T-cell (primary cell): Measurements from ENCODE around the gene HTR5A. TPM values are rescaled to one million over a fixed set of nuclear protein-coding genes. Genes with fewer than 3 reads are reported as not detected.
A peak's percentile ranks its signal among the peaks of the same experiment; 100 is the strongest.
"Not testable (repeated sequence)": the region's sequence is repeated elsewhere in the genome, so short reads cannot be mapped to it uniquely, and the experiment has no call there.

Experiments used
- ATAC-seq, 4 experiments: fragments of 200-7000 bp in 3 of 4; fragments of 150-1000 bp in 1 of 4; cut with Tn5 transposase; replicated peaks in 1 of 4; 1 replicate in 3 of 4; 2 replicates in 1 of 4; pipeline ENCODE4 v1.10.0; 2021; ENCODE audit warnings: moderate library complexity in 3 of 4, mild to moderate bottlenecking in 2 of 4, moderate number of reproducible peaks in 1 of 4
- CTCF ChIA-PET, 2 donors: fragments of 300-600 bp; sonication (Branson Sonifier 250); formaldehyde crosslinking; loops; one replicate each; lab custom pipeline; 2022; ENCODE audit warnings: antibody characterized with exemption in 2 of 2; lab: Charles Lee
- POLR2A ChIA-PET, 2 donors: fragments of 300-600 bp; sonication (Branson Sonifier 250); formaldehyde crosslinking; loops; one replicate each; lab custom pipeline; 2022; ENCODE audit warnings: antibody characterized with exemption in 2 of 2; lab: Charles Lee
- DNase-seq, 35 experiments: peaks; one replicate each; pipeline versions ENCODE4 v3.0.0 to v3.0.0-alpha.2; 2013 to 2023
- H3K27ac ChIP-seq: one replicate; pipeline ENCODE4 v1.5.1; 2013; ENCODE audit warnings: low read length
- H3K27me3 ChIP-seq, 2 experiments: replicated peaks in 1 of 2; 1 replicate in 1 of 2; 2 replicates in 1 of 2; pipeline versions ENCODE4 v1.6.1 to v1.7.0; 2013; ENCODE audit warnings: low read length in 1 of 2, mixed read lengths in 1 of 2; ENCODE audit not compliant: control insufficient read depth in 2 of 2, insufficient read depth in 2 of 2; ENCODE audit errors: extremely low read depth in 1 of 2
- H3K36me3 ChIP-seq, 2 donors: 1 replicate in 1 of 2; 2 replicates in 1 of 2; pipeline versions ENCODE4 v1.6.1 to v1.7.0; 2013; ENCODE audit warnings: low read length in 1 of 2; ENCODE audit not compliant: control insufficient read depth in 2 of 2, insufficient read depth in 1 of 2; ENCODE audit errors: extremely low read depth in 1 of 2
- H3K4me1 ChIP-seq, 2 experiments: 1 replicate in 1 of 2; 2 replicates in 1 of 2; pipeline versions ENCODE4 v1.6.1 to v1.7.0; 2013; ENCODE audit warnings: low read length in 2 of 2, mixed read lengths in 1 of 2; ENCODE audit not compliant: insufficient read depth in 2 of 2, control insufficient read depth in 1 of 2; ENCODE audit errors: extremely low read depth in 1 of 2
- H3K4me3 ChIP-seq, 2 donors: 1 replicate in 1 of 2; 2 replicates in 1 of 2; pipeline versions ENCODE4 v1.5.1 to v1.7.0; 2013; ENCODE audit warnings: mild to moderate bottlenecking in 2 of 2, low read length in 1 of 2, moderate library complexity in 1 of 2; ENCODE audit not compliant: control insufficient read depth in 1 of 2; ENCODE audit errors: extremely low read depth in 1 of 2
- H3K9me3 ChIP-seq: 2 replicates; pipeline ENCODE4 v1.7.0; 2013
- H3K27ac Mint-ChIP-seq, 2 donors: one replicate each; pipeline ENCODE4 v1.8.0; 2020 to 2021; ENCODE audit warnings: mild to moderate bottlenecking in 2 of 2, mixed read lengths in 2 of 2
- H3K27me3 Mint-ChIP-seq, 2 donors: one replicate each; pipeline ENCODE4 v1.8.0; 2021 to 2022; ENCODE audit warnings: mixed read lengths in 2 of 2
- H3K36me3 Mint-ChIP-seq: one replicate; pipeline ENCODE4 v1.8.0; 2021; ENCODE audit warnings: mixed read lengths
- H3K4me1 Mint-ChIP-seq, 3 donors: one replicate each; pipeline ENCODE4 v1.8.0; 2020 to 2022; ENCODE audit warnings: mixed read lengths in 3 of 3, mild to moderate bottlenecking in 1 of 3
- H3K4me3 Mint-ChIP-seq, 3 donors: one replicate each; pipeline ENCODE4 v1.8.0; 2020 to 2022; ENCODE audit warnings: mild to moderate bottlenecking in 3 of 3, mixed read lengths in 3 of 3, moderate library complexity in 3 of 3
- H3K9me3 Mint-ChIP-seq, 3 donors: one replicate each; pipeline ENCODE4 v1.8.0; 2020 to 2022; ENCODE audit warnings: mixed read lengths in 3 of 3
- WGBS: methylation state at CpG from one replicate; pipeline ENCODE4 v1.1.5; 2013; ENCODE audit warnings: missing lambda C conversion rate; ENCODE audit not compliant: insufficient coverage; 5-methylcytosine and 5-hydroxymethylcytosine counted together
- total RNA-seq, 35 experiments: library from RNA in 6 of 35; stranded (reverse) in 6 of 35; fragments of 120-200 nt in 1 of 35; gene quantifications; one replicate each; pipeline versions ENCODE4 v1.2.1 to v1.2.4 and lab custom pipeline; 2013 to 2026

HTR5A gene
- total RNA-seq (not detected), total RNA-seq (lab: John Stamatoyannopoulos, UW) (0 to 0.09 (median 0) reads per million in 29 experiments)
- total RNA-seq (2013), result not detected

DNA sequence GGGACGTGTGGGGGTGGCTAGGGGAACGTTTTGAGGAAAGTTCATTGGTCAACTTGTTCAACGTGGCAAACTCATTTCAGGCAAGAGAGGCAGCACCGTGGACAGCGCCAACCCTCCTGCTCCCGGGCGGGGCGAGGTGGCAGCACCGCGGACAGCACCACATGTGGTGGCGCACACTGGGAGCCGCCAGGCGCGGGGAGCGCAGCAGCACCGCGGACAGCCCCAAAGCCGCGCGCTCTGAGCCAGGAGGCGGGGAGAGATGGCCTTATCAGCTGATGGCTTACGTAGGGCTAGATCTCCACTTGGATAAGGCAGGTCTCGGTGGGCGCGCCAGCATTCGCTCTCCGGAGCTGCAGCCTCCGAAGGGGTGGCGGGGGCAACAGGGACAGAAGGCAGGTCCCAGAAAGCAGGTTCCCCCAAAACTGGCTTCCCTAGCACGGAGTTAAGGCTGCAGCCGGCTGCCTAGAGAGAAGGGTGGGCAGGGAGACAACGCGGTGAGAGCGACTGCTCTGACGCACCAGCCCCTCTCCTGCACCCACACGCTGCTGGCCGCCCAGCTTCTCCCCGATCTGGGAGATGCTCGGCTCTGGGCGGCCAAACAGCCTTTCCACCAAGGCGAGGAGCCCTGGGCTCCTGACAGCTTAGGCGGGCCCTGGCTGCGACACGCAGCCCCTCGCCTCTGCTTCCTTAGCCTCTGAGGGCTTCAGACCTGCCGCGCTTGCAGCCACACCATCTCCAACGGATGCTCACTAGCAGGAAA, at the start of gene HTR5A:
Gene HTR5A, plus strand, starts transcription at position 333 of the 760 bp plus-strand sequence. CDS start 576 bp downstream, outside the sequence.
- Mint-ChIP-seq H3K27me3 (peaks cover 37 to 53% of the 10 kb centered on the region in 2 donors), H3K27ac (no peak within 1 kb of the TSS), H3K9me3 (no peaks in the 10 kb centered on the region), H3K4me3 (no peak within 1 kb of the TSS), H3K4me1 (peaks cover 0 to 3% (median 1%) of the 10 kb centered on the region in 3 donors), H3K36me3 (no peaks in the 10 kb centered on the region)
- 10% methylated on average over 46 of the region's 48 CpGs for WGBS
- POLR2A ChIA-PET, result no interaction called here
- DNase-seq (peak; percentile 53 to 85 (median 75)), ATAC-seq (peak; percentile 92 to 100 (median 96))
- Histone ChIP-seq H3K27me3 (peaks cover 0 to 36% of the 10 kb centered on the region in 2 experiments), H3K9me3 (no peaks in the 10 kb centered on the region), H3K4me3 (no peak within 1 kb of the TSS), H3K27ac (no peak within 1 kb of the TSS), H3K36me3 (no peaks in the 10 kb centered on the region), H3K4me1 (peaks cover 0 to 8% of the 10 kb centered on the region in 2 experiments)
- CTCF ChIA-PET, result no interaction called here

DNA sequence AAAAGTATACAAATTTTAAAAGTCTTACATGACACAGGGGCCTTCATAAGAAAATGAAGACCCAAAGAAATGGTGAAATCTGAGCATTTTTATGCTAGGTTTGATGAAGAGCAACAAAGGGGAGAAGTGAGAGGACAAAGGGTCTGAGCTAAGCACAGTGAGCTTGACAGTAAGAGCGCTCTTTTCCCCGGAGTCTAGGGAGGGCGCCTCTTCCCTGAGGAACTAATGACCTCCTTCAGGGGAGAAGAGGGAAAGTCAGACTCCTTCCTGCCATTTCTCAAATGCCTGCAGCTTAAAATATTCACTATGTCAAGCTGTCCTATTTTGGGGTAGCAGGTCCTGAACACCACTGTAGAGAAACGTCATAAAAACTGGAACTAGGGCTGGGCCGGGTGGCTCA, 49.1 kb upstream of the HTR5A start:
- Mint-ChIP-seq H3K27ac (no peak overlapping the region), H3K27me3 (peaks cover 4 to 7% of the 10 kb centered on the region in 2 donors), H3K9me3 (no peaks in the 10 kb centered on the region), H3K4me1 (no peaks in the 10 kb centered on the region), H3K36me3 (no peaks in the 10 kb centered on the region), H3K4me3 (no peak overlapping the region)
- DNase-seq, result no peak
- Histone ChIP-seq H3K36me3 (no peaks in the 10 kb centered on the region), H3K27me3 (peaks cover 0 to 4% of the 10 kb centered on the region in 2 experiments), H3K27ac (no peak overlapping the region), H3K9me3 (no peaks in the 10 kb centered on the region), H3K4me3 (no peak overlapping the region), H3K4me1 (no peaks in the 10 kb centered on the region)
- ChIA-PET CTCF (no interaction called here), POLR2A (no interaction called here)
- no CpG with 5 or more reads among the region's 5 CpGs for WGBS
- no peak for ATAC-seq

DNA sequence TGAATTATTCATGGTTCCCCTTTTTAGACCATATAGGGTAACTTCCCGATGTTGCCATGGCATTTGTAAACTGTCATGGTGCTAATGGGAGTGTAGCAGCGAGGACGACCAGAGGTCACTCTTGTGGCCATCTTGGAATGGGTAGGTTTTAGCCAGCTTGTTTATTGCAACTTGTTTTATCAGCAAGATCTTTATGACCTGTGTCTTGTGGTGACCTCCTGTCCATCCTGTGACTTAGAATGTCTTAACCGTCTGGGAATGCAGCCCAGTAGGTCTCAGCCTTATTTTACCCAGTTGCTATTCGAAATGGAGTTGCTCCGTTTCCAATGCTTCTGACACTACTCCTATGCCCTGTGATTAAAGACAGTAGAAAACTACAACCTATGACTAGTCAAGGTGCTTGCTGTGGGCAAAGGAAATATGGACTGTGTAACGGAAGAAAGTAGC, 48.4 kb upstream of the HTR5A start:
- Histone ChIP-seq H3K27ac (no peak overlapping the region), H3K27me3 (peaks cover 0 to 4% of the 10 kb centered on the region in 2 experiments), H3K36me3 (no peaks in the 10 kb centered on the region), H3K4me1 (no peaks in the 10 kb centered on the region), H3K9me3 (no peaks in the 10 kb centered on the region), H3K4me3 (no peak overlapping the region)
- H3K27me3 Mint-ChIP-seq, result peaks cover 0 to 7% of the 10 kb centered on the region in 2 donors
- CTCF ChIA-PET, result no interaction called here
- POLR2A ChIA-PET, result no interaction called here
- no peaks in the 10 kb centered on the region for H3K4me1 Mint-ChIP-seq
- no peaks in the 10 kb centered on the region for H3K36me3 Mint-ChIP-seq
- no peak overlapping the region for H3K4me3 Mint-ChIP-seq
- DNase-seq, result no peak
- no peak for ATAC-seq
- no peak overlapping the region for H3K27ac Mint-ChIP-seq
- no peaks in the 10 kb centered on the region for H3K9me3 Mint-ChIP-seq
- 50% methylated on average over 1 of the region's 7 CpGs for WGBS

DNA sequence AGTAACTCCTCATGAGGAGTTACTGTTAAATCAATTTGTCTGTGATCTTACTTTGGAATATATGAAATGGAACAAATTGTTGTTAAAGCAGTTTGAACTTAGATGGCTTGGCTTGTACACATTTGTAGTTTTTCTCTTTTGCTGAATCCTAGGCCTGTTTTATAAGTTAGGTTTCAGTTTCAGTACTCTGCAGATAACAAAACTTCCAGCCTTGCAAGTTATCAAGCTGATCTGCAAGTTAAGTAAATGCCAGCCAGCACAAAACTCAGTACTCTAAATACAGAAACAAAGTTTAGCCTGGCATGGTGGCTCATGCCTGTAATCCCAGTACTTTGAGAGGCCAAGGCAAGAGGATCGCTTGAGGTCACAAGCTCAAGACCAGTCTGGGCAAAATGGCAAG, 42.2 kb upstream of the HTR5A start:
- POLR2A ChIA-PET, result no interaction called here
- H3K9me3 Mint-ChIP-seq, result no peaks in the 10 kb centered on the region
- no peak overlapping the region for H3K4me3 Mint-ChIP-seq
- no peak for ATAC-seq
- no CpG with 5 or more reads among the region's 1 CpG for whole genome bisulfite sequencing
- no peaks in the 10 kb centered on the region for H3K4me1 ChIP-seq
- peaks cover 3 to 9% of the 10 kb centered on the region in 2 donors for H3K27me3 Mint-ChIP-seq
- no peaks in the 10 kb centered on the region for H3K9me3 ChIP-seq
- no peaks in the 10 kb centered on the region for H3K36me3 Mint-ChIP-seq
- no peak overlapping the region for H3K27ac Mint-ChIP-seq
- H3K4me3 ChIP-seq, result no peak overlapping the region
- H3K27me3 ChIP-seq, result peaks cover 0 to 6% of the 10 kb centered on the region in 2 experiments
- CTCF ChIA-PET, result no interaction called here
- H3K27ac ChIP-seq, result no peak overlapping the region
- H3K4me1 Mint-ChIP-seq, result no peaks in the 10 kb centered on the region
- no peak for DNase-seq
- no peaks in the 10 kb centered on the region for H3K36me3 ChIP-seq

DNA sequence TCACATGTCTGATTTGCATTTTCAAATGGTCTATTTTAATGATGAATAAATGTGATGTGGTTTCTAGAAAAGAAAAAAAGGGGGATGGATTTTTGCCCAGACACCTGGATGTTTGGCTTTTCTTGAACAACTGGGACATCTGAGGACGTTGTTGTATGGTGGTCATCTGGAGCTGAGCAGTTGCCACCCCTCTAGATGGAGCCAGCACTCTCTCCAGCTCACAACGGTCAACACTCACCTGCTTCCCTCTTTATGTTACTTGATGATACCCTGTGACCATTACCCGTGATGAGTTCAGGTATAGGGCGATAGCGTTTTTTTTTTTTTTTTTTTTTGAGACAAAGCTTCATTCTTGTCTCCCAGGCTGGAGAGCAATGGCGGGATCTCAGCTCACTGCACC, 37.1 kb upstream of the HTR5A start:
- no peak for ATAC-seq
- no peaks in the 10 kb centered on the region for H3K9me3 ChIP-seq
- H3K4me1 ChIP-seq, result no peaks in the 10 kb centered on the region
- Mint-ChIP-seq H3K9me3 (no peaks in the 10 kb centered on the region), H3K4me1 (no peaks in the 10 kb centered on the region), H3K27me3 (peaks cover 5 to 17% of the 10 kb centered on the region in 2 donors), H3K27ac (no peak overlapping the region), H3K36me3 (no peaks in the 10 kb centered on the region), H3K4me3 (no peak overlapping the region)
- POLR2A ChIA-PET, result no interaction called here
- H3K36me3 ChIP-seq, result no peaks in the 10 kb centered on the region
- 100% methylated on average over 1 of the region's 6 CpGs for WGBS
- H3K27me3 ChIP-seq, result peaks cover 0 to 15% of the 10 kb centered on the region in 2 experiments
- H3K4me3 ChIP-seq, result no peak overlapping the region
- CTCF ChIA-PET, result interaction anchor here (0.7 kb wide), 2 partner anchors 85 to 120 kb away, joined by 4 to 5 read pairs; no protein-coding TSS in a partner anchor
- DNase-seq, result no peak
- H3K27ac ChIP-seq, result no peak overlapping the region

DNA sequence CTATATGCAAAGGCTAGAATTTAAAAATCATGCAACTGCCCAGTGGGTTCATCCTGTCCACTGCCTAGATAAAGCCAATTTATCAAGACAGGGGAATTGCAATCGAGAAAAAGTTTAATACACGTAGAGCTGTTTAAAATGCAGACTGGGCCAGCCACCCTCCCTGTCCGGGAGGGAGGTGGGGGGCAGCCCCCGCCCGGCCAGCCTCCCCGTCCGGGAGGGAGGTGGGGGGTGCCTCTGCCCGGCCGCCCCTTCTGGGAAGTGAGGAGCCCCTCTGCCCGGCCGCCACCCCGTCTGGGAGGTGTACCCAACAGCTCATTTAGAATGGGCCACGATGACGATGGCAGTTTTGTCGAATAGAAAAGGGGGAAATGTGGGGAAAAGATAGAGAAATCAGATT, 35.6 kb upstream of the HTR5A start:
- H3K4me3 ChIP-seq, H3K4me1 Mint-ChIP-seq, H3K36me3 ChIP-seq, POLR2A ChIA-PET, H3K9me3 ChIP-seq, H3K4me3 Mint-ChIP-seq, H3K27ac Mint-ChIP-seq, H3K36me3 Mint-ChIP-seq, H3K4me1 ChIP-seq, DNase-seq, H3K9me3 Mint-ChIP-seq, H3K27ac ChIP-seq, ATAC-seq: not testable (repeated sequence)
- H3K27me3 ChIP-seq, result peaks cover 0 to 25% of the 10 kb centered on the region in 2 experiments
- H3K27me3 Mint-ChIP-seq, result peaks cover 5 to 24% of the 10 kb centered on the region in 2 donors
- 90% methylated on average over 4 of the region's 15 CpGs for WGBS
- CTCF ChIA-PET, result interaction anchor here in 1 of 2 donors (0.6 kb wide), 1 partner anchor 14 kb away, joined by 3 read pairs; no protein-coding TSS in a partner anchor
